Cerebellar cortex (tissue), 1 donor: ENCODE results near the gene GNG8.

Source experiments
- DNase-seq: peaks from one replicate; pipeline ENCODE4 v3.0.0-alpha.2; 2015; ENCODE audit warnings: low spot score

The GNG8 gene

DNA sequence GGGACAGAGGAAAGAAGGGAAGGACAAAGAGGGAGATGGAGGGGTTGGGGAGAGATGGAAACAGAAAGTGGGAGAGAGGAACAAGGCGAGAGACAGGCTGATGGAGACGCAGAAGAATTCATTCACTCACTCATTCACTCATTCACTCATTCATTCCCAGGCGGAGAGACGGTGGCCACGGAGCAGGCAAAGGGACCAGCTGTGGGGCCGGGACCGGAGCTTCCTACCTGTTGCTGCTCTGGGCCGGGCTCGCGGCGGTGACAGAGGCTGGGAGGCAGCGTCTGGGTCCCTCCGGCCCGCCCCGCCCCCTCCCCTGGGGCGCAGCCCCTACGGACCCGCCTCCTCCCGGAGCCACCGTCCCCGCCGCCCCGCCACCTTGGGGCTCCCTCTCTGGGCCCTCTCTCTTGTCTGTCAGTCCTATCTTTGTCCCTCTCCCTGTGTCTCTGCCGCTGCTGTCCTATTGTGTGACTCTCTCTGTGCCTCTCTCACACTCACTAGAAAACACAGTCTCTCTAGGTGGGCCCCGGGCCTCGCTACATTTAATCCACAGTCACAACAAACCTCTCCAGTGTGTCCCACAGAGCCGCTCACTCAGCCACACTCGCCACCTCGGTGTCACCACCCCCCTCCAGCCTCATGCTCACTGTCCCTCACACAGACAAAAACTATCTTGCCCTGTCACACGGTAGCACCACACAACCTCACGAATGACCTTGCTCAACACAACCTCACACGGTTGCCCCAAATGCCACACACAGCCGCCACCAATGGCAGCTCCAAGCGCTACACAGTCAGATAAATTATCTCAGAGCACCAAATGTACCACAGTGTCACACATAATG is at the start of gene GNG8:
GNG8 (minus strand) TSS at position 283 of the 842 bp plus-strand sequence. CDS start 1,520 bp downstream, outside the sequence.
- no peak for DNase-seq

- DNase-seq = no peak
These were observed 49.2 kb upstream of the GNG8 start for GRCh38 chr19:46685189-46685588.

GRCh38 chr19:46678110-46678732 is 42.2 kb upstream of the GNG8 start:
- peak; percentile 13 for DNase-seq

DNA sequence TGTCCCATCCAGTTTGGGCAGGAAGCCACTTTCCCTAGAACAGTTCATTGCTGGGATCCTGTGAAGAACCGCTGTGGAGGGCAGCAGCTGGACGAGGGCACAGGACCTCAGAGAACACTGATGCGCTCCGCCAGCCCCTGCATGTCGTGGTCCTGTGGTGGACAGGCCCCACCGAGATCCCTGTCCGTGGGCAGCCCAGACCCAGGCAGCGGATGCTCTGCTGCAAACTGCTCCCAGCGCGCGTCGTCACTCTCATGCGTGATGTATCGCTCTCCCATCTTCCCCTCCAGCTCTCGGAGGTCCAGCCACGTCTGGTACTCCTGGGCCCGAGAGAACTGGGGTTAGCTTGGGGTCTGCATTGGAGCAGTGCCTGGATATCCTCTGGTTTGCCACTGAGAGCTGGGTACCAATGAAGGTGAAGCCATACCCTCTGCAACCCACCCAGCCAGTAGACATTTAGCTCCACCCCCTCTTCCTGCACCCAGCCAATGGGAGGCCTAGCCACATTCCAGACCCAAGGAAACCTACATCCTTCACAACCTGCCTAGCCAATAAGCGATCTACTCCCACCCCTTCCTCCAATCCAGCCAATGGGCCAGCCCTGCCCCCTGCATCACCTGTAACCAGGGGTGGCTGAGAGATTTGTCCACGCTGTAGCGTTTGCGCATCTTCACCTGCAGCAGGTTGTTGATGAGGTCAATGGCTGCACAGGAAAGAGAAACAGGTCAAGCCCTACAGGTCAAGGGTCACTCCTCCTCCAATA is 38.6 kb upstream of the GNG8 start:
- DNase-seq = peak; percentile 60

GRCh38 chr19:46670813-46671212 is 34.8 kb upstream of the GNG8 start:
- no peak for DNase-seq

GRCh38 chr19:46668662-46669061 is 32.7 kb upstream of the GNG8 start:
- DNase-seq = no peak

- no peak for DNase-seq
These were observed 29.1 kb upstream of the GNG8 start for GRCh38 chr19:46665072-46665471.

DNA sequence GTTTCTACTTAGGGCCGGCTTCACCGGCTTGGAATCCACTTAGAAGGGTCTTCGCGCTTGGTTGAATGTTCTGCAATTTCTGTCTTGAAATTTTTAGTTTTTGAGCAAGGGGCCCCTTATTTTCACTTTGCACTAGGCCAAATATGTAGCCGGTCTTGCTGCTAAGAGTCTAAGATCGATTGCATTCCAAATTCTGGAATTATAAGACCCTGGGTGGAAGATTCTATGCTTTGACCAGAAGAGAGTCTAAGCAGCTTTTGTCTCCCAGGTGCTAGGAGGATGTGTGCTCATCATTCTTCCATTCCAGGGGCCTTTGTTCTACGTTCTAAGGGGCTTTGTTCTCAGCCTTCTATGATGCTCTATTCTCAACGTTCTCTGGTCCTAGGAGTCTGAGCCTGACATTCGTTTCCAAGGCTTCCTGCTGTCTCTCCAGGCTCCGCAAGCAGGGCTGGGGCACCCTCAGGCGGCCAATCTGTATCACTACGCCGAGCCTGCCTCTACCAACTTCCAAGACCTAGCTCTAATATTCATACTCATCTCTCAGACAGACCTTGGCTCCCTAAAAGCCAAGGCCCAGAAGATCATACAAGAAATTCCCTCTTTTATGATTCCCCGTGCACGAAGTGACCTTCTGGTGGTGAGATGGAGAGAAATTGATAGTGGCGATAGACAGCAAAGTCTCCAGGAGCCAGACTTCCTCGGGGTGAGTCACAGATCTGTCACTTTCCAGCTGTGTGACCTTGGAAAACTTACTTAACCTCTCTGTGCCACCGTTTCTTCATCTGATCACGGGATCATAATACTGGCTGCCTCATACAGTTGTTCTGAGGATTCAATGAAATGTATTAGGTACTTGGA is 26.0 kb upstream of the GNG8 start:
- DNase-seq = peak; percentile 95

GRCh38 chr19:46661020-46661731 is 25.2 kb upstream of the GNG8 start, which contains the start of gene DACT3:
DACT3 (minus strand) TSS chr19:46661182; CDS start chr19:46661064, 118 bp downstream.
- peak; percentile 100 for DNase-seq

GRCh38 chr19:46660551-46661019 is 24.6 kb upstream of the GNG8 start:
- DNase-seq = no peak

DNA sequence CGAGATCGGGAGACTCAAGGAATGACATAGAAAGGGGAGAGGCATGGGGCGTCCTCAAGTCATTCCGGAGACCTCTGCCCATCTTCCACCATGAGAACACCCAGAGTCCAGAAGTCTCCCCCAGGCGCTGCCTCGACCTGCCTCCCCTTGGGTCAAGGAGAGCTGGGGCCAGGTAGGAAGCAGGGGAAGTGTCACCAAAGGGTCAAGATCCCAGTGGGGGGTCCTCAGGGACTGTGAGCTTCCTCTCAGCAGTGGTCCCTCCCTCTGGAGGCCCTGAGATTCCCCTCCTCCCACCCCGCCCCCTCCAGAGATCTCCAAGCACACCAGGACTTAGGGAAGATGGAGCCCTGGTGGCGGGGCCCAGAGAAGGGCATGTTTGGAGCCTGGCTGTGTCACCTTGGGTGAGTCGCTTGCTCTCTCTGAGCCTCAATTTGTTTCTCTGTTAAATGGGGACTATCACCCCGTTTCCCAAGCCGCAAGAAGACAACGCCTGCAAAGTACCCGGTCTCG is 24.1 kb upstream of the GNG8 start:
- peak; percentile 62 for DNase-seq

GRCh38 chr19:46659151-46660007 is 23.4 kb upstream of the GNG8 start:
- peak; percentile 27 for DNase-seq

- DNase-seq = no peak
These were observed 20.5 kb upstream of the GNG8 start for GRCh38 chr19:46656541-46656940.

DNA sequence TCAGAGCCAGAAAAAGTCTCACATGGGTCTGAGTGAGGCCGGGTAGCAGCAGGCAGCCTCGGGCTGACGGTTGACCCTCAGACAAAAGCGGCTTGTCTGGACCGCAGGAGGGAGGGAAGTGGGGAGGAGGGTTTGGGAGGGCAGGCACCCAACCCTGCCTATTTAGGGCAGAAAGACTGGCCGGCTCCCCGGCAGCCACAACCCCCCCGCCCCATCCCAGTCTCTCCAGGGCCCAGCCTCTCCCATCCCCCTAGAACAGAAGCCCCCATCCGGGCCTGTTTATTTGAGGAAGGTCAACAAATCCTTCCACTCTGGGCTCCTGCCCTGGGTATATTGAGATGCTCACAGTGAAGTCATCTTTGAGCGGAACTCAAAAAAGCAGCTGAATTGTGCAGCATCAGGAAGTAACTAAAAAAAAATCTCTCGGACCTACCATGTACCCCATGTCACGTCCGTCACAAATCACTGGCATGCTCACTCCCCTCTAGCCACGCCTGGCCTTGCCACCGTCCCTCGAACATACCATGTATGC is 18.7 kb upstream of the GNG8 start:
- DNase-seq = no peak

GRCh38 chr19:46650445-46650844 is 14.4 kb upstream of the GNG8 start:
- no peak for DNase-seq

- DNase-seq = no peak
These were observed 13.3 kb upstream of the GNG8 start for GRCh38 chr19:46648961-46649960.

DNA sequence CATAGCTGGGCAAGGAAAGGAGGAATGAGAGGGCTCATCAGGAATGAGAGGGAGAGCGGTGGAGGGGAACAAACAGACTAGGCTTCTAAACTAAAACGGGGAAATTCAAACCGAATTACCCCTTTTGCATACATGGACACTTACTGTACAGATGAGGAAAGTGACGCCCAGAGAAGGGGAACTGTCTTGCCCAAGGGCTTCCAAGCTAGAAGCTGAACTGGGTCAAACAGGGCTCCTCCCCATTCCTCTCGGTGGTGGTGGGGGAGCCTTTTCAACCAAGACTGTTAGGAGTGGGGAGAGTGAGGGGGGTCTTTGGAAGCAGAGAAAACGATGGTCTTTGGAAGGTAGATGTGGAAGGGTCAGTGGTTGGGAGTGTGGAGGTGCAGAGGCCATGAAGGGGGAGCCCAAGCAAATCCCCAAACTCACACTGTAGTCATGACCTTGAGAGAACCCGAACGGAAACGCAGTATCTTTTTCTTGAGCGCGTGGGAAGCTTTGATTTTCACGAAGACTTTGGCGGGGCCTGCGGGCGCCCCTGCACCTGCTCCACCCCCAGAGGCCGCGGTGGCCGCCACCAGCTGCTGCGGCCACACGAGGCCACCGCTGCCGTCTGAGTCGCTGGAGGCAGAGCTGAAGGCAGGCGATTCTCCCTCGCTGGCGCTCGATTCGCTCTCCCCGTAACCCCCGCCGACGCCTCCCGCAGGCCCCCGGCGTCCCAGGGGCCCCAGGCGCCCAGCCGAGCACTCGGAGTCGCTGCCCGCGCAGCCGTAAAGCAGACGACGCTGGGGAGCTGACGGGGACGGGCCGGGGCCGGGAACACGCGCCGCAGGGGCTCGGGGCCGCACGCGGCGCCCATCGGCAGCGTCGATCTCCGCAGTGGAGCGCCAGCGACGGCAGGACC is 12.3 kb upstream of the GNG8 start:
- no peak for DNase-seq
